Measurements from ENCODE around the gene CACNB2. TPM values are rescaled to one million over a fixed set of nuclear protein-coding genes. Genes with fewer than 3 reads are reported as not detected.

The CACNB2 gene
- total and polyA plus RNA-seq, 4 donors: 0.38 to 3.1 (median 0.83) TPM

DNA sequence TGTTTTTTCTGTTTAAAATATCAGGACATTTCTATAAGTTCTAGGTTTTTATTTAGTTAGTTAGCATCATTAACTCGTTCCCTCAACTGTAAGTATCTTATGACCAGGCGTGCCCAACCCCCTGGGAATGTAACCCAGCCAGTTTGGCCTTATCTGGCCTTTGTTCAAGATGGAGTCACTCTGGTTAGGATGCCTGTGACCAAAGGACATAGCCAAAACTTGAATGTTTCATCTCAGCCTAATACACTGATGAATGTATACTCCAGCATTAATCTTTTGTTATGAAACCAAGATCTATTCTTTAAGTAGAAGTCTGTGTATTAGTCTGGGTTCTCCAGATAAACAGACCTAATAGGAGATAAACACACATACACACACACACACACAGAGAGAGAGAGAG lies 279.7 kb downstream of the CACNB2 start (continued):
- TF ChIP-seq FOXA1 (IDR thresholded peaks at IDR 0.05): no peak
- no peak for TF ChIP-seq YY1 (IDR thresholded peaks at IDR 0.05)

DNA sequence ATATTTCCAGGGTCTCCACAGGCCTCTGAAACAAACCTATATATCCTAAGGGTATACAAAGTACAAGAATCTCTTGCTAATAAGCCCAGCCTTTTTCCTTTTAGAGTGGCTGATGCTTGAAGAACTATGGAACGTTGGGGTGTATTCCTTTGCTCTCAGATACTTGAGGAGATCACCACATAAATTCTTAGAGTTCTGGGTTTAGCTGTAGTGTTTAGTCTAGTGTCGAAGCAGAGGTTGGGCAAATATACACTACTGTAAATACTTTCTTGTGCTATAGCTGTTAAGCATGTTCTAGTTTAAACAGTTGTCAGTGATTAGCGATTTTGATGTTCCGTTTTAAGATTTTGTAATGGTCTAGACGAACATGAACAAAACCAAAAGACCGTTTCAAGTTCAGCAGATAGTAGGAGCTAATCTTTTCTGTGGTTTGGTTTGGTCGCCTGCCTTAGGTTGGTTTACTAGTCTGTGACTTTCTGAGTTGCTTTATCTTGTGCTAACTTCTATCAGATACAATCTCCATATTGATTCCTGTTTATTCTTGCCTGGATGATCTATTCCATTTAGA lies 281.6 kb downstream of the CACNB2 start:
- H3K36me3 ChIP-seq (ENCODE audit: control insufficient read depth in 4 of 4, insufficient read depth in 3 of 4, low read depth in 1 of 4, low read length in 3 of 4): no peaks in the 10 kb centered on the region
- H3K27me3 ChIP-seq (ENCODE audit: control insufficient read depth in 4 of 4, insufficient read depth in 4 of 4, low read length in 3 of 4): no peaks in the 10 kb centered on the region
- H3K27ac ChIP-seq (ENCODE audit: low read depth in 1 of 2, low read length in 2 of 2): no peak overlapping the region
- H3K4me1 ChIP-seq (ENCODE audit: control insufficient read depth in 4 of 4, insufficient read depth in 4 of 4, low read length in 3 of 4): no peaks in the 10 kb centered on the region
- 87% methylated on average over 7 of the region's 7 CpGs for WGBS
- H3K4me3 ChIP-seq (ENCODE audit: low read depth in 1 of 3, low read length in 3 of 3): no peak overlapping the region
- H3K9ac ChIP-seq (ENCODE audit: low read depth in 1 of 2, low read length in 2 of 2): no peak overlapping the region
- TF ChIP-seq FOXA1 (IDR thresholded peaks at IDR 0.05) (no peak), SP1 (IDR thresholded peaks at IDR 0.05) (no peak), JUND (IDR thresholded peaks at IDR 0.05) (no peak), HNF4A (conservative IDR thresholded peaks at IDR 0.05) (no peak), GABPA (IDR thresholded peaks at IDR 0.05 in 1 of 2, conservative IDR thresholded peaks at IDR 0.05 in 1 of 2) (no peak), TAF1 (conservative IDR thresholded peaks at IDR 0.05) (no peak), RXRA (IDR thresholded peaks at IDR 0.05) (no peak), FOXA2 (IDR thresholded peaks at IDR 0.05) (no peak), NR2F2 (IDR thresholded peaks at IDR 0.05) (no peak), HNF4G (IDR thresholded peaks at IDR 0.05) (no peak), RAD21 (IDR thresholded peaks at IDR 0.05) (no peak)
- TF ChIP-seq, protein P1, sequence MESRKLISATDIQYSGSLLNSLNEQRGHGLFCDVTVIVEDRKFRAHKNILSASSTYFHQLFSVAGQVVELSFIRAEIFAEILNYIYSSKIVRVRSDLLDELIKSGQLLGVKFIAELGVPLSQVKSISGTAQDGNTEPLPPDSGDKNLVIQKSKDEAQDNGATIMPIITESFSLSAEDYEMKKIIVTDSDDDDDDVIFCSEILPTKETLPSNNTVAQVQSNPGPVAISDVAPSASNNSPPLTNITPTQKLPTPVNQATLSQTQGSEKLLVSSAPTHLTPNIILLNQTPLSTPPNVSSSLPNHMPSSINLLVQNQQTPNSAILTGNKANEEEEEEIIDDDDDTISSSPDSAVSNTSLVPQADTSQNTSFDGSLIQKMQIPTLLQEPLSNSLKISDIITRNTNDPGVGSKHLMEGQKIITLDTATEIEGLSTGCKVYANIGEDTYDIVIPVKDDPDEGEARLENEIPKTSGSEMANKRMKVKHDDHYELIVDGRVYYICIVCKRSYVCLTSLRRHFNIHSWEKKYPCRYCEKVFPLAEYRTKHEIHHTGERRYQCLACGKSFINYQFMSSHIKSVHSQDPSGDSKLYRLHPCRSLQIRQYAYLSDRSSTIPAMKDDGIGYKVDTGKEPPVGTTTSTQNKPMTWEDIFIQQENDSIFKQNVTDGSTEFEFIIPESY (IDR thresholded peaks at IDR 0.05): no peak
- TF ChIP-seq, protein P2, sequence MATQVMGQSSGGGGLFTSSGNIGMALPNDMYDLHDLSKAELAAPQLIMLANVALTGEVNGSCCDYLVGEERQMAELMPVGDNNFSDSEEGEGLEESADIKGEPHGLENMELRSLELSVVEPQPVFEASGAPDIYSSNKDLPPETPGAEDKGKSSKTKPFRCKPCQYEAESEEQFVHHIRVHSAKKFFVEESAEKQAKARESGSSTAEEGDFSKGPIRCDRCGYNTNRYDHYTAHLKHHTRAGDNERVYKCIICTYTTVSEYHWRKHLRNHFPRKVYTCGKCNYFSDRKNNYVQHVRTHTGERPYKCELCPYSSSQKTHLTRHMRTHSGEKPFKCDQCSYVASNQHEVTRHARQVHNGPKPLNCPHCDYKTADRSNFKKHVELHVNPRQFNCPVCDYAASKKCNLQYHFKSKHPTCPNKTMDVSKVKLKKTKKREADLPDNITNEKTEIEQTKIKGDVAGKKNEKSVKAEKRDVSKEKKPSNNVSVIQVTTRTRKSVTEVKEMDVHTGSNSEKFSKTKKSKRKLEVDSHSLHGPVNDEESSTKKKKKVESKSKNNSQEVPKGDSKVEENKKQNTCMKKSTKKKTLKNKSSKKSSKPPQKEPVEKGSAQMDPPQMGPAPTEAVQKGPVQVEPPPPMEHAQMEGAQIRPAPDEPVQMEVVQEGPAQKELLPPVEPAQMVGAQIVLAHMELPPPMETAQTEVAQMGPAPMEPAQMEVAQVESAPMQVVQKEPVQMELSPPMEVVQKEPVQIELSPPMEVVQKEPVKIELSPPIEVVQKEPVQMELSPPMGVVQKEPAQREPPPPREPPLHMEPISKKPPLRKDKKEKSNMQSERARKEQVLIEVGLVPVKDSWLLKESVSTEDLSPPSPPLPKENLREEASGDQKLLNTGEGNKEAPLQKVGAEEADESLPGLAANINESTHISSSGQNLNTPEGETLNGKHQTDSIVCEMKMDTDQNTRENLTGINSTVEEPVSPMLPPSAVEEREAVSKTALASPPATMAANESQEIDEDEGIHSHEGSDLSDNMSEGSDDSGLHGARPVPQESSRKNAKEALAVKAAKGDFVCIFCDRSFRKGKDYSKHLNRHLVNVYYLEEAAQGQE (IDR thresholded peaks at IDR 0.05): no peak
- TF ChIP-seq, protein P3, sequence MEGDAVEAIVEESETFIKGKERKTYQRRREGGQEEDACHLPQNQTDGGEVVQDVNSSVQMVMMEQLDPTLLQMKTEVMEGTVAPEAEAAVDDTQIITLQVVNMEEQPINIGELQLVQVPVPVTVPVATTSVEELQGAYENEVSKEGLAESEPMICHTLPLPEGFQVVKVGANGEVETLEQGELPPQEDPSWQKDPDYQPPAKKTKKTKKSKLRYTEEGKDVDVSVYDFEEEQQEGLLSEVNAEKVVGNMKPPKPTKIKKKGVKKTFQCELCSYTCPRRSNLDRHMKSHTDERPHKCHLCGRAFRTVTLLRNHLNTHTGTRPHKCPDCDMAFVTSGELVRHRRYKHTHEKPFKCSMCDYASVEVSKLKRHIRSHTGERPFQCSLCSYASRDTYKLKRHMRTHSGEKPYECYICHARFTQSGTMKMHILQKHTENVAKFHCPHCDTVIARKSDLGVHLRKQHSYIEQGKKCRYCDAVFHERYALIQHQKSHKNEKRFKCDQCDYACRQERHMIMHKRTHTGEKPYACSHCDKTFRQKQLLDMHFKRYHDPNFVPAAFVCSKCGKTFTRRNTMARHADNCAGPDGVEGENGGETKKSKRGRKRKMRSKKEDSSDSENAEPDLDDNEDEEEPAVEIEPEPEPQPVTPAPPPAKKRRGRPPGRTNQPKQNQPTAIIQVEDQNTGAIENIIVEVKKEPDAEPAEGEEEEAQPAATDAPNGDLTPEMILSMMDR (IDR thresholded peaks at IDR 0.05; ENCODE audit: low read depth, low read length, missing input control): no peak
- no peak for DNase-seq (ENCODE audit: low spot score)
- no peaks in the 10 kb centered on the region for H3K9me3 ChIP-seq (ENCODE audit: control insufficient read depth in 4 of 4, low read length in 3 of 4)

Data from liver (tissue), 9 donors.